Measurements from ENCODE around the gene ZNF800.

The ZNF800 gene

GRCh38 chr7:127377425-127377824 is 15.1 kb downstream of the ZNF800 start:
- DNase-seq (no peak), ATAC-seq (no peak)
- Mint-ChIP-seq H3K4me3 (no peak overlapping the region), H3K27ac (no peak overlapping the region), H3K27me3 (no peaks in the 10 kb centered on the region), H3K4me1 (peaks cover 59% of the 10 kb centered on the region), H3K9me3 (no peaks in the 10 kb centered on the region)

- Mint-ChIP-seq H3K27me3 (no peaks in the 10 kb centered on the region), H3K4me3 (no peak overlapping the region), H3K9me3 (no peaks in the 10 kb centered on the region), H3K27ac (no peak overlapping the region), H3K4me1 (peaks cover 43% of the 10 kb centered on the region)
- DNase-seq (no peak), ATAC-seq (peak; percentile 94)
These were observed 16.9 kb downstream of the ZNF800 start for GRCh38 chr7:127375631-127376030.

- H3K27ac Mint-ChIP-seq: peak overlapping the region in 1 of 2 donors; percentile 35
- H3K27me3 Mint-ChIP-seq: no peaks in the 10 kb centered on the region
- ATAC-seq: no peak
- H3K4me3 Mint-ChIP-seq: no peak overlapping the region
- H3K4me1 Mint-ChIP-seq: peaks cover 22% of the 10 kb centered on the region
- H3K9me3 Mint-ChIP-seq: no peaks in the 10 kb centered on the region
- DNase-seq: no peak
These were observed 24.8 kb downstream of the ZNF800 start for GRCh38 chr7:127367679-127368078.

- Mint-ChIP-seq H3K27me3 (no peaks in the 10 kb centered on the region), H3K9me3 (no peaks in the 10 kb centered on the region), H3K4me3 (no peak overlapping the region), H3K4me1 (peaks cover 22% of the 10 kb centered on the region), H3K27ac (no peak overlapping the region)
- ATAC-seq (no peak), DNase-seq (no peak)
These were observed 25.8 kb downstream of the ZNF800 start for GRCh38 chr7:127366680-127367079.

GRCh38 chr7:127365957-127366315 is 26.6 kb downstream of the ZNF800 start:
- DNase-seq: no peak
- Mint-ChIP-seq H3K4me3 (no peak overlapping the region), H3K27ac (no peak overlapping the region), H3K9me3 (no peaks in the 10 kb centered on the region), H3K27me3 (no peaks in the 10 kb centered on the region), H3K4me1 (peaks cover 22% of the 10 kb centered on the region)
- no peak for ATAC-seq

GRCh38 chr7:127365164-127365956 is 27.1 kb downstream of the ZNF800 start:
- H3K9me3 Mint-ChIP-seq: no peaks in the 10 kb centered on the region
- H3K27ac Mint-ChIP-seq: no peak overlapping the region
- peaks cover 22% of the 10 kb centered on the region for H3K4me1 Mint-ChIP-seq
- no peak overlapping the region for H3K4me3 Mint-ChIP-seq
- DNase-seq (no peak), ATAC-seq (no peak)
- no peaks in the 10 kb centered on the region for H3K27me3 Mint-ChIP-seq

- H3K27ac Mint-ChIP-seq: no peak overlapping the region
- H3K27me3 Mint-ChIP-seq: no peaks in the 10 kb centered on the region
- no peak overlapping the region for H3K4me3 Mint-ChIP-seq
- no peaks in the 10 kb centered on the region for H3K9me3 Mint-ChIP-seq
- no peak for ATAC-seq
- no peak for DNase-seq
- peaks cover 6% of the 10 kb centered on the region for H3K4me1 Mint-ChIP-seq
These were observed 30.0 kb downstream of the ZNF800 start for GRCh38 chr7:127362364-127363027.

GRCh38 chr7:127361736-127362135 is 30.8 kb downstream of the ZNF800 start:
- Mint-ChIP-seq H3K4me1 (peaks cover 3% of the 10 kb centered on the region), H3K9me3 (no peaks in the 10 kb centered on the region), H3K4me3 (no peak overlapping the region), H3K27me3 (no peaks in the 10 kb centered on the region), H3K27ac (no peak overlapping the region)
- no peak for DNase-seq
- no peak for ATAC-seq

GRCh38 chr7:127359011-127359410 is 33.5 kb downstream of the ZNF800 start:
- ATAC-seq (no peak), DNase-seq (no peak)
- peaks cover 13% of the 10 kb centered on the region for H3K4me1 Mint-ChIP-seq
- H3K27me3 Mint-ChIP-seq: no peaks in the 10 kb centered on the region
- no peak overlapping the region for H3K27ac Mint-ChIP-seq
- H3K4me3 Mint-ChIP-seq: no peak overlapping the region
- no peaks in the 10 kb centered on the region for H3K9me3 Mint-ChIP-seq

- Mint-ChIP-seq H3K9me3 (no peaks in the 10 kb centered on the region), H3K27ac (no peak overlapping the region), H3K4me3 (no peak overlapping the region), H3K4me1 (peaks cover 29% of the 10 kb centered on the region), H3K27me3 (no peaks in the 10 kb centered on the region)
- ATAC-seq (no peak), DNase-seq (no peak)
These were observed 38.6 kb downstream of the ZNF800 start for GRCh38 chr7:127353897-127354296.

- no peak for ATAC-seq
- no peak overlapping the region for H3K27ac Mint-ChIP-seq
- no peaks in the 10 kb centered on the region for H3K27me3 Mint-ChIP-seq
These were observed 41.9 kb downstream of the ZNF800 start for GRCh38 chr7:127350586-127350985.

GRCh38 chr7:127349881-127350280 is 42.6 kb downstream of the ZNF800 start:
- ATAC-seq: no peak
- Mint-ChIP-seq H3K4me3 (no peak overlapping the region), H3K27ac (no peak overlapping the region), H3K4me1 (peaks cover 33% of the 10 kb centered on the region), H3K27me3 (no peaks in the 10 kb centered on the region), H3K9me3 (no peaks in the 10 kb centered on the region)
- DNase-seq: no peak

More at GRCh38 chr7:127350586-127350985, 41.9 kb downstream of the ZNF800 start:
- peaks cover 39% of the 10 kb centered on the region for H3K4me1 Mint-ChIP-seq
- H3K9me3 Mint-ChIP-seq: no peaks in the 10 kb centered on the region
- no peak for DNase-seq
- H3K4me3 Mint-ChIP-seq: no peak overlapping the region

GRCh38 chr7:127348247-127348631 is 44.3 kb downstream of the ZNF800 start:
- H3K27me3 Mint-ChIP-seq: no peaks in the 10 kb centered on the region
- peak overlapping the region; percentile 43 to 50 for H3K4me3 Mint-ChIP-seq
- DNase-seq (no peak), ATAC-seq (no peak)
- peaks cover 26% of the 10 kb centered on the region for H3K4me1 Mint-ChIP-seq
- H3K9me3 Mint-ChIP-seq: no peaks in the 10 kb centered on the region
- H3K27ac Mint-ChIP-seq: no peak overlapping the region

- H3K4me3 Mint-ChIP-seq: peak overlapping the region; percentile 63 to 65
- DNase-seq: peak; percentile 77
These were observed 44.8 kb downstream of the ZNF800 start for GRCh38 chr7:127347567-127348246.

GRCh38 chr7:127346575-127347256 is 45.8 kb downstream of the ZNF800 start:
- H3K4me1 Mint-ChIP-seq: peaks cover 16% of the 10 kb centered on the region
- ATAC-seq: no peak
- DNase-seq: no peak
- peak overlapping the region in 1 of 2 donors; percentile 43 for H3K27ac Mint-ChIP-seq
- H3K27me3 Mint-ChIP-seq: no peaks in the 10 kb centered on the region
- H3K4me3 Mint-ChIP-seq: peak overlapping the region; percentile 58 to 63
- H3K9me3 Mint-ChIP-seq: no peaks in the 10 kb centered on the region

More at GRCh38 chr7:127347567-127348246, 44.8 kb downstream of the ZNF800 start:
- Mint-ChIP-seq H3K27ac (no peak overlapping the region), H3K27me3 (no peaks in the 10 kb centered on the region), H3K4me1 (peaks cover 25% of the 10 kb centered on the region), H3K9me3 (no peaks in the 10 kb centered on the region)
- peak; percentile 98 for ATAC-seq
